Measurements from ENCODE around the gene SP100. TPM values are rescaled to one million over a fixed set of nuclear protein-coding genes. Genes with fewer than 3 reads are reported as not detected.
"Not testable (repeated sequence)": the region's sequence is repeated elsewhere in the genome, so short reads cannot be mapped to it uniquely, and the experiment has no call there.

SP100 gene
- total RNA-seq, 1 donor from 2014 or later: 38.8 TPM

GRCh38 chr2:230419181-230419580, 3.2 kb downstream of the SP100 start:
- DNase-seq: no peak

- DNase-seq: no peak
Observed at GRCh38 chr2:230422149-230422548, 6.1 kb downstream of the SP100 start.

GRCh38 chr2:230423851-230424458, 8.0 kb downstream of the SP100 start:
- no peak for DNase-seq

GRCh38 chr2:230425377-230425776, 9.4 kb downstream of the SP100 start:
- DNase-seq: no peak

GRCh38 chr2:230429513-230429912, 13.5 kb downstream of the SP100 start:
- no peak for DNase-seq

- DNase-seq: no peak
Observed at GRCh38 chr2:230430957-230431910, 15.2 kb downstream of the SP100 start.

- no peak for DNase-seq
Observed at GRCh38 chr2:230434677-230435324, 18.8 kb downstream of the SP100 start.

GRCh38 chr2:230435431-230435830, 19.4 kb downstream of the SP100 start:
- no peak for DNase-seq

- DNase-seq: not testable (repeated sequence)
Observed at GRCh38 chr2:230439121-230439520, 23.1 kb downstream of the SP100 start.

GRCh38 chr2:230439590-230439989, 23.6 kb downstream of the SP100 start:
- no peak for DNase-seq

- no peak for DNase-seq
Observed at GRCh38 chr2:230441227-230441897, 25.4 kb downstream of the SP100 start.

- DNase-seq: no peak
Observed at GRCh38 chr2:230443541-230443940, 27.5 kb downstream of the SP100 start.

GRCh38 chr2:230444832-230445231, 28.8 kb downstream of the SP100 start:
- no peak for DNase-seq

- no peak for DNase-seq
Observed at GRCh38 chr2:230447036-230447435, 31.0 kb downstream of the SP100 start.

- no peak for DNase-seq
Observed at GRCh38 chr2:230447455-230448451, 31.8 kb downstream of the SP100 start.

GRCh38 chr2:230449901-230450467, 34.0 kb downstream of the SP100 start:
- no peak for DNase-seq

- no peak for DNase-seq
Observed at GRCh38 chr2:230453006-230453405, 37.0 kb downstream of the SP100 start.

GRCh38 chr2:230455005-230455684, 39.1 kb downstream of the SP100 start:
- no peak for DNase-seq

- peak; percentile 1 for DNase-seq
Observed at GRCh38 chr2:230457073-230457768, 41.2 kb downstream of the SP100 start.

- DNase-seq: no peak
Observed at GRCh38 chr2:230457793-230458192, 41.8 kb downstream of the SP100 start.

All from tongue (tissue), 2 donors.